ENCODE measurements around the gene NDUFA11. TPM values are rescaled to one million over a fixed set of nuclear protein-coding genes. Genes with fewer than 3 reads are reported as not detected.
"Not testable (repeated sequence)": the region's sequence is repeated elsewhere in the genome, so short reads cannot be mapped to it uniquely, and the experiment has no call there.

NDUFA11 gene
- total RNA-seq, 5 donors from 2014 or later (not counting 1 experiment from before 2014, with no cell fraction given), result 106 to 198 (median 185) TPM

DNA sequence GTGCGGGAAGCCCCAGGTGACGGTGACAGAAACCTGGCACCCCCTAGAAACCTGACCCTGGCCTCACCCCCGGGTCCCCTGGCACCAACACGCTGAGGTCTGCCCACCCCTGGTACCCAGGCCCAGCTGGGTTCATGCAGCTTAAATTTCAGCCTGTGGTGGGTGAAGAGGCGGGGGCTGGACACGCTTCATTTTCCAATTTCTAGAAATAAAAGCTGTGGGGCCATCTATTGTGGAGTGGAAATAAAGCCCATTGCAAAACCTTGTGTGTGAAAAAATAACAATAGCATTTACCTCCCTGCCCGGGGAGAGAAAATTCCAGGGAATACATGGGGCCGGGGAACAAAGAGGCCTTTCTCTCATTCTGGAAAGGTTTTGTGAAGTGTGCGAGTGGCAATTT, 25.7 kb downstream of the NDUFA11 start:
- no peak overlapping the region for H3K27ac ChIP-seq (ENCODE audit: low read length)
- Mint-ChIP-seq H3K27ac (no peak overlapping the region), H3K4me3 (no peak overlapping the region), H3K4me1 (no peaks in the 10 kb centered on the region), H3K9me3 (no peaks in the 10 kb centered on the region), H3K36me3 (no peaks in the 10 kb centered on the region), H3K27me3 (peaks cover 17 to 34% of the 10 kb centered on the region in 2 donors)
- H3K9me3 ChIP-seq, result no peaks in the 10 kb centered on the region
- peaks cover 5 to 61% of the 10 kb centered on the region in 2 experiments for H3K27me3 ChIP-seq (replicated peaks in 1 of 2; ENCODE audit: control insufficient read depth in 2 of 2, extremely low read depth in 1 of 2, insufficient read depth in 2 of 2, low read length in 1 of 2)
- WGBS (ENCODE audit: insufficient coverage), result 78% methylated on average over 4 of the region's 9 CpGs
- H3K4me3 ChIP-seq (ENCODE audit: control insufficient read depth in 1 of 2, extremely low read depth in 1 of 2, low read length in 1 of 2), result no peak overlapping the region
- ChIA-PET POLR2A (no interaction called here), CTCF (no interaction called here)
- DNase-seq (no peak), ATAC-seq (replicated peaks in 1 of 4) (no peak)
- no peaks in the 10 kb centered on the region for H3K4me1 ChIP-seq (ENCODE audit: control insufficient read depth in 1 of 2, extremely low read depth in 1 of 2, insufficient read depth in 2 of 2, low read length in 2 of 2)
- no peaks in the 10 kb centered on the region for H3K36me3 ChIP-seq (ENCODE audit: control insufficient read depth in 2 of 2, extremely low read depth in 1 of 2, insufficient read depth in 1 of 2, low read length in 1 of 2)

DNA sequence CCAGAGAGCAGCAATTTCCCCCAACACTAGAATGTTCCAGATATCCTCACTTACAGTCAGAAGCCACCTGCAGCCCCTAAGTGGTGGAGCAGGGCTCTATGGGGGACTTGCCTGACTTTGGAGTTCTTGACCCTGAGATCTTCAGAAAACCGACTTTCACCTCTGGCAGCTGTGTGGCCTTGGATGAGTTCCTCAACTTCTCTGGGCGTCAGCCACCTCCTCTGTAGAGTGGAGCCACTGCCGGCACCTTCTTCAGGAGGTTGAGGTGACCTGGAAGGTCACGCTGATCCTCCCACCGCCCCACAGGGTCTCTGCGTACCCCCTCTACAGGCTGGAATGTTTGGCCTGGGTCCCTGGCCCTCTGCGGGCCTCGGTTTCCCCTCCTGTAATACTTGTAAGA, 26.2 kb downstream of the NDUFA11 start:
- ChIA-PET CTCF (no interaction called here), POLR2A (no interaction called here)
- 72% methylated on average over 6 of the region's 8 CpGs for WGBS (ENCODE audit: insufficient coverage)

DNA sequence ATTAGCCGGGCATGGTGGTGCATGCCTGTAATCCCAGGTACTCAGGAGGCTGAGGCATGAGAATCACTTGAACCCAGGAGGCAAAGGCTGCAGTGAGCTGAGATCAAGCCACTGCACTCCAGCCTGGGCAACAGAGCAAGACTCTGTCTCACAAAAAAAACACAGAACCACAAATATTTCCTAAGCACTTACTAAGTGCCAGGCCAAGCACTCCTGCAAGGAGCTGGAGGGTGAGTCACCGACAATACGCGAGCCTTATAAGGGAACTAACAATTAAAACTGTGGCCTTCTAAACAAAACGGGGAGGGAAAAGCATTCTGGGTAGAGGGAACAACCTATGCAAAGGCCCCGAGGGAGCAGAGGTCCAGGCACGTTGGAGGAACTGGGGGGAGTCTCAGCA, 29.1 kb downstream of the NDUFA11 start:
- ATAC-seq (replicated peaks in 1 of 4); POLR2A ChIA-PET; H3K36me3 Mint-ChIP-seq; H3K36me3 ChIP-seq (ENCODE audit: control insufficient read depth in 2 of 2, extremely low read depth in 1 of 2, insufficient read depth in 1 of 2, low read length in 1 of 2); H3K9me3 Mint-ChIP-seq; DNase-seq; H3K4me3 ChIP-seq (ENCODE audit: control insufficient read depth in 1 of 2, extremely low read depth in 1 of 2, low read length in 1 of 2); H3K27ac Mint-ChIP-seq; H3K27ac ChIP-seq (ENCODE audit: low read length); H3K4me1 ChIP-seq (ENCODE audit: control insufficient read depth in 1 of 2, extremely low read depth in 1 of 2, insufficient read depth in 2 of 2, low read length in 2 of 2); CTCF ChIA-PET; H3K9me3 ChIP-seq; H3K4me3 Mint-ChIP-seq; H3K4me1 Mint-ChIP-seq: not testable (repeated sequence)
- H3K27me3 ChIP-seq (replicated peaks in 1 of 2; ENCODE audit: control insufficient read depth in 2 of 2, extremely low read depth in 1 of 2, insufficient read depth in 2 of 2, low read length in 1 of 2), result peaks cover 3 to 34% of the 10 kb centered on the region in 2 experiments
- 84% methylated on average over 7 of the region's 7 CpGs for WGBS (ENCODE audit: insufficient coverage)
- peaks cover 10 to 24% of the 10 kb centered on the region in 2 donors for H3K27me3 Mint-ChIP-seq

More for the DNA sequence above, 26.2 kb downstream of the NDUFA11 start:
- no peak for DNase-seq
- no peaks in the 10 kb centered on the region for H3K36me3 ChIP-seq (ENCODE audit: control insufficient read depth in 2 of 2, extremely low read depth in 1 of 2, insufficient read depth in 1 of 2, low read length in 1 of 2)
- Mint-ChIP-seq H3K36me3 (no peaks in the 10 kb centered on the region), H3K4me3 (no peak overlapping the region), H3K27me3 (peaks cover 14 to 31% of the 10 kb centered on the region in 2 donors), H3K9me3 (no peaks in the 10 kb centered on the region), H3K27ac (no peak overlapping the region), H3K4me1 (no peaks in the 10 kb centered on the region)
- H3K4me3 ChIP-seq (ENCODE audit: control insufficient read depth in 1 of 2, extremely low read depth in 1 of 2, low read length in 1 of 2), result no peak overlapping the region
- H3K27ac ChIP-seq (ENCODE audit: low read length), result no peak overlapping the region
- no peak for ATAC-seq (replicated peaks in 1 of 4)
- H3K27me3 ChIP-seq (replicated peaks in 1 of 2; ENCODE audit: control insufficient read depth in 2 of 2, extremely low read depth in 1 of 2, insufficient read depth in 2 of 2, low read length in 1 of 2), result peaks cover 4 to 61% of the 10 kb centered on the region in 2 experiments
- H3K9me3 ChIP-seq, result no peaks in the 10 kb centered on the region
- H3K4me1 ChIP-seq (ENCODE audit: control insufficient read depth in 1 of 2, extremely low read depth in 1 of 2, insufficient read depth in 2 of 2, low read length in 2 of 2), result no peaks in the 10 kb centered on the region

DNA sequence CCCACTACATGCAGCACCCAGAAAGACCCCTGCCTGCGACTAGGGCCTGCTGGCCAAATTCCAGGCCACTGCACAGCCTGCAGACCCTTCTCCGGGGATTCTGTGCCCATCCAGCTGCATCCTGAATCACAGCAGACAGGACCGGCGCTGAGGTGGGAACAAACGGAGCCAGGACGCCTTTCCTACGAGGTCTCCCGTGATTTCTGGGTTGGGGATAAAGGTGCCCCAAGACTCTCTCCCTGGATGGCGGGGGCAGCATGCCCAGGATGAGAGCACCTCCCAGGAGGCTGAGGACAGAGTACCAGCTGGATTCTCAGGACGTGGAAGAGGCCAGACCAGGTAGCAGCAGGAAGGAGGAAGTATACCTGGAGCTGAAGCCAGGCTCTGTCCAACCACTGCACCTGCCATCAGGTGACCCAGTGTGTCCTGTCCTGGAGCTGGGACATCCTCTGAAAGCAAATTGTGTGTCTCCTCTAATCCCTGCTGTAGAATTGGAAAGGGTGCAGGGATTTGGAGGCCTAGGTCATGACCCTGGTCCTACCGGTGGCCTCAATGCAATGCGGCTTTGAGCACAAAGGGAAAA, 29.9 kb downstream of the NDUFA11 start:
- Histone ChIP-seq H3K9me3 (no peaks in the 10 kb centered on the region), H3K4me3 (ENCODE audit: control insufficient read depth in 1 of 2, extremely low read depth in 1 of 2, low read length in 1 of 2) (no peak overlapping the region), H3K4me1 (ENCODE audit: control insufficient read depth in 1 of 2, extremely low read depth in 1 of 2, insufficient read depth in 2 of 2, low read length in 2 of 2) (no peaks in the 10 kb centered on the region), H3K27ac (ENCODE audit: low read length) (no peak overlapping the region), H3K27me3 (replicated peaks in 1 of 2; ENCODE audit: control insufficient read depth in 2 of 2, extremely low read depth in 1 of 2, insufficient read depth in 2 of 2, low read length in 1 of 2) (peaks cover 0 to 27% of the 10 kb centered on the region in 2 experiments), H3K36me3 (ENCODE audit: control insufficient read depth in 2 of 2, extremely low read depth in 1 of 2, insufficient read depth in 1 of 2, low read length in 1 of 2) (no peaks in the 10 kb centered on the region)
- no peaks in the 10 kb centered on the region for H3K4me1 Mint-ChIP-seq
- POLR2A ChIA-PET, result no interaction called here
- H3K36me3 Mint-ChIP-seq, result no peaks in the 10 kb centered on the region
- no peak overlapping the region for H3K27ac Mint-ChIP-seq
- H3K4me3 Mint-ChIP-seq, result no peak overlapping the region
- ATAC-seq (replicated peaks in 1 of 4), result no peak
- peaks cover 10 to 16% of the 10 kb centered on the region in 2 donors for H3K27me3 Mint-ChIP-seq
- H3K9me3 Mint-ChIP-seq, result no peaks in the 10 kb centered on the region
- CTCF ChIA-PET, result no interaction called here
- 86% methylated on average over 11 of the region's 12 CpGs for WGBS (ENCODE audit: insufficient coverage)
- DNase-seq, result no peak

DNA sequence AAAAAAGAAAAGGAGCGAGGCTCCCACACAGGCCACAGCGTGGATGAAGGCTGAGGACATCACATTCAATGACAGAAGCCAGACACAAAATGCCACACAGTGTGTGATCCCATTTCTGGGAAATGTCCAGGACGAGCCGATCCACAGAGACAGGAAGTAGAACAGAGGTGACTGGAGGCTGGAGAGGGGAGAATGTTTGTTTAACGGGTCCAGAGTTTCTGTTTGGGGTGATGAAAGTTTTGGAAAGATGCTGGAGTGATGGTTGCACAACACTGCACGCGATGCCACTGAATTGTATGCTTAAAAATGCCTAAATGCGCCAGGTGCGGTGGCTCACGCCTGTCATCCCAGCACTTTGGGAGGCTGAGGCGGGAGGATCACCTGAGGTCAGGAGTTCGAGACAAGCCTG, 32.6 kb downstream of the NDUFA11 start:
- no peak overlapping the region for H3K27ac Mint-ChIP-seq
- no peak for ATAC-seq (replicated peaks in 1 of 4)
- ChIA-PET CTCF (no interaction called here), POLR2A (interaction anchor here in 1 of 2 donors (0.6 kb wide), 1 partner anchor 81 kb away, joined by 3 read pairs; no protein-coding TSS in a partner anchor)
- no peaks in the 10 kb centered on the region for H3K4me1 ChIP-seq (ENCODE audit: control insufficient read depth in 1 of 2, extremely low read depth in 1 of 2, insufficient read depth in 2 of 2, low read length in 2 of 2)
- peaks cover 0 to 6% of the 10 kb centered on the region in 2 donors for H3K27me3 Mint-ChIP-seq
- no peaks in the 10 kb centered on the region for H3K9me3 Mint-ChIP-seq
- no peaks in the 10 kb centered on the region for H3K9me3 ChIP-seq
- no peak overlapping the region for H3K27ac ChIP-seq (ENCODE audit: low read length)
- DNase-seq, result no peak
- H3K36me3 Mint-ChIP-seq, result no peaks in the 10 kb centered on the region
- H3K4me3 Mint-ChIP-seq, result no peak overlapping the region
- no peak overlapping the region for H3K4me3 ChIP-seq (ENCODE audit: control insufficient read depth in 1 of 2, extremely low read depth in 1 of 2, low read length in 1 of 2)
- no peaks in the 10 kb centered on the region for H3K4me1 Mint-ChIP-seq
- H3K36me3 ChIP-seq (ENCODE audit: control insufficient read depth in 2 of 2, extremely low read depth in 1 of 2, insufficient read depth in 1 of 2, low read length in 1 of 2), result no peaks in the 10 kb centered on the region
- 86% methylated on average over 8 of the region's 12 CpGs for WGBS (ENCODE audit: insufficient coverage)
- H3K27me3 ChIP-seq (replicated peaks in 1 of 2; ENCODE audit: control insufficient read depth in 2 of 2, extremely low read depth in 1 of 2, insufficient read depth in 2 of 2, low read length in 1 of 2), result peaks cover 0 to 12% of the 10 kb centered on the region in 2 experiments

DNA sequence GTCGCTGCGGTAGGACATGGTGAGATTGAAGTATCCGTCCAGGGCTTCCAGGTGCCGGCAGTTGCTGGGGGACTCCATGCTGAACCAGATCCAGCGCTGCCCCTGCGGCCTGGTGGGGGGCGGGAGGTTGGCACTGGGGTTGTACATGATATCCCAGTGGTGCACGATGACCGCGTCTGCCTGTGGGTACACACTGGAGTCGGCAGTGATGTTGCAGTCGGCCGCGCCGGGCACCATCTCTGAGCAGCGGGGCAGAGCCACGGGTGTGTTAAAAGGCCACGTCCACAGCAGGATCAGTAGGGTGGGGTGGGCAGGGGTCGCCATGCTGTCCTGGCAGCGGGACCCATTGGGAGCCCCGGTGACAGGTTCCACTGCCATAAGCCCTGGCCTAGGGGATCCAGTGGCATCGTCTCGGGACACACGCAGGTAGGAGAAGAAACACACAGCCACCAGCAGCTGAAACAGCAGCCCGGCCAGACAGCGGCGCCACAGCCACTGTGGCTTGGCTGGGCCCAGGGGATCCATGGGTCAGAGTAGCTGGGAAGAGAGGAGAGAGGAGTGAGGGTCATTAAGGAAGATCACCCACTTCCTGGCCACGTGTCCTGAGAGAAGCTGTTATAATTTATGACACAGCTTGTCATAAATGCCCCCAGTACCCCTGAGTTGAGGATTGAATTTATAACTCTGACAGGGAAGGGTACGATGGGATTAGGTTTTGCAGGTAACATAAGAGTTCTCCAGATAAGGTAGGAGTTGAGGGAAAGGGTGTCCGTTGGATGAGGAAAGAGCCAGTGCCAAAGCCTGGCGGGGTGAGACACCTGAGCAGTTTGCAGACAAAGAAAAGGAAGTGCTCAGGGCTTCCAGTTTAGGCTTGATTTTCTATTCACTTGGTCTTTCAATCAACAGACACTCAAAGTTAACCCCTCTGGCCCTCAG, 36.1 kb downstream of the NDUFA11 start:
- no peak overlapping the region for H3K27ac ChIP-seq (ENCODE audit: low read length)
- no peaks in the 10 kb centered on the region for H3K4me1 Mint-ChIP-seq
- ChIA-PET CTCF (no interaction called here), POLR2A (no interaction called here)
- ATAC-seq (replicated peaks in 1 of 4), result no peak
- H3K27me3 ChIP-seq (replicated peaks in 1 of 2; ENCODE audit: control insufficient read depth in 2 of 2, extremely low read depth in 1 of 2, insufficient read depth in 2 of 2, low read length in 1 of 2), result peaks cover 0 to 29% of the 10 kb centered on the region in 2 experiments
- no peaks in the 10 kb centered on the region for H3K4me1 ChIP-seq (ENCODE audit: control insufficient read depth in 1 of 2, extremely low read depth in 1 of 2, insufficient read depth in 2 of 2, low read length in 2 of 2)
- no peaks in the 10 kb centered on the region for H3K9me3 ChIP-seq
- peaks cover 3 to 13% of the 10 kb centered on the region in 2 donors for H3K27me3 Mint-ChIP-seq
- no peak overlapping the region for H3K4me3 Mint-ChIP-seq
- no peak for DNase-seq
- WGBS (ENCODE audit: insufficient coverage), result 89% methylated on average over 28 of the region's 31 CpGs
- H3K27ac Mint-ChIP-seq, result no peak overlapping the region
- no peaks in the 10 kb centered on the region for H3K9me3 Mint-ChIP-seq
- H3K36me3 Mint-ChIP-seq, result no peaks in the 10 kb centered on the region
- H3K4me3 ChIP-seq (ENCODE audit: control insufficient read depth in 1 of 2, extremely low read depth in 1 of 2, low read length in 1 of 2), result no peak overlapping the region
- H3K36me3 ChIP-seq (ENCODE audit: control insufficient read depth in 2 of 2, extremely low read depth in 1 of 2, insufficient read depth in 1 of 2, low read length in 1 of 2), result no peaks in the 10 kb centered on the region
